Mesendoderm (in vitro differentiated cells): ENCODE measurements around the gene TMEM14A.
A peak's percentile ranks its signal among the peaks of the same experiment; 100 is the strongest.
"Not testable (repeated sequence)": the region's sequence is repeated elsewhere in the genome, so short reads cannot be mapped to it uniquely, and the experiment has no call there.

Experiments
- DNase-seq: peaks from one replicate; pipeline ENCODE4 v3.0.0; 2013
- H2AK5ac ChIP-seq: 2 replicates; pipeline ENCODE4 v1.6.1; 2013; ENCODE audit warnings: low read length, inconsistent platforms
- H2BK120ac ChIP-seq: 2 replicates; pipeline ENCODE4 v1.6.1; 2013; ENCODE audit warnings: low read depth, mild to moderate bottlenecking, low read length, moderate library complexity, mixed read lengths
- H2BK15ac ChIP-seq: replicated peaks from 2 replicates; pipeline ENCODE4 v1.6.1; 2013; ENCODE audit warnings: low read depth, mild to moderate bottlenecking, moderate library complexity
- H2BK5ac ChIP-seq: 2 replicates; pipeline ENCODE4 v1.6.1; 2013; ENCODE audit warnings: low read length, inconsistent platforms
- H3K18ac ChIP-seq: 2 replicates; pipeline ENCODE4 v1.6.1; 2013; ENCODE audit warnings: mild to moderate bottlenecking, low read length, mixed read lengths
- H3K23ac ChIP-seq: one replicate; pipeline ENCODE4 v1.6.1; 2013; ENCODE audit warnings: low read length
- H3K27ac ChIP-seq: 2 replicates; pipeline ENCODE4 v1.5.1; 2013; ENCODE audit warnings: low read depth, mild to moderate bottlenecking, inconsistent platforms, low read length, moderate library complexity
- H3K27me3 ChIP-seq: 2 replicates; pipeline ENCODE4 v1.6.1; 2013; ENCODE audit warnings: low read length, control low read depth, mild to moderate bottlenecking, inconsistent platforms; ENCODE audit not compliant: insufficient read depth, poor library complexity
- H3K36me3 ChIP-seq: 2 replicates; pipeline ENCODE4 v1.6.1; 2013; ENCODE audit warnings: low read length, inconsistent platforms; ENCODE audit not compliant: control insufficient read depth, insufficient read depth
- H3K4ac ChIP-seq: one replicate; pipeline ENCODE4 v1.6.1; 2013; ENCODE audit warnings: low read depth, mild to moderate bottlenecking, low read length, moderate library complexity
- H3K4me1 ChIP-seq: 2 replicates; pipeline ENCODE4 v1.6.1; 2013; ENCODE audit warnings: low read depth, low read length, inconsistent platforms; ENCODE audit not compliant: control insufficient read depth
- H3K4me2 ChIP-seq: 2 replicates; pipeline ENCODE4 v1.6.1; 2013; ENCODE audit warnings: low read length
- H3K4me3 ChIP-seq: 2 replicates; pipeline ENCODE4 v1.5.1; 2013; ENCODE audit warnings: mild to moderate bottlenecking, low read length
- H3K56ac ChIP-seq: one replicate; pipeline ENCODE4 v1.6.1; 2013; ENCODE audit warnings: low read length
- H3K79me1 ChIP-seq: 2 replicates; pipeline ENCODE4 v1.6.1; 2013; ENCODE audit warnings: low read length, inconsistent platforms
- H3K79me2 ChIP-seq: 2 replicates; pipeline ENCODE4 v1.6.1; 2013; ENCODE audit warnings: mild to moderate bottlenecking, low read length; ENCODE audit not compliant: control insufficient read depth, insufficient read depth
- H3K9ac ChIP-seq: 2 replicates; pipeline ENCODE4 v1.6.1; 2013; ENCODE audit warnings: low read length, inconsistent platforms
- H4K5ac ChIP-seq: one replicate; pipeline ENCODE4 v1.6.1; 2013; ENCODE audit warnings: low read length
- H4K8ac ChIP-seq: one replicate; pipeline ENCODE4 v1.6.1; 2013; ENCODE audit warnings: low read depth, mild to moderate bottlenecking, control low read depth, low read length, moderate library complexity
- WGBS: extraction: QIAGEN DNeasy Blood & Tissue Kit; methylation state at CpG from one replicate; pipeline ENCODE4 v1.1.7; 2013; ENCODE audit warnings: low lambda C conversion rate, missing lambda C conversion rate; ENCODE audit not compliant: insufficient coverage; ENCODE audit errors: extremely low coverage; 5-methylcytosine and 5-hydroxymethylcytosine counted together

The TMEM14A gene

DNA sequence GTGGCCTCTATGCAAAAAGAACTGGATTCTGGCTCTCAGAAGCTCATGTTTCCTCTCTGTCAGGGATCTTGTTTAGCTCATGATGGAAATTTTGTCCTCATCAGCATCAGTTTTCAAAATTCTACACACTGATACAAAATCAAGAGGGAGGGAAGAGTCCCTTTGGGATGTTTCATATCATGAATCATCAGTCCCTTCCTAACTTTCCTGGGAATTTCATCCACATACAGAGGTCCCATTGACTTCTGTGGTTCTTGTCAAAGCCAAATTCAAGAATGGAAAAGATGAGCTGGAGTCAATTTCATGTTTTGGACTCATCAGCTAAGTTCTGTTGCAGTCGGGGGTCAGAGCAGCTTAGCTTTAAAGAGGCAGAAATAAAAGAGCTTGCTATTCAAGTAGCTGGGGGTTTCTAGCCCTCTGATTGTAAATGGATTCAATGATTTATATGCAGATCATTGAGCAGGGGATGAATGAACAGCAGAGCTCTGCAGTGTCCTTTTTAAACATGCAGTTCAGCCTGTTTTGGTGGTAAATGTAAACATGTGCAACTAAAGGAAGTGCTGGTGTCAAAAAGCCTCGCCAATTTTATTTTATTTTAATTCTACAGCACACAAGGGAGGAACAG, 21.3 kb upstream of the TMEM14A start:
- H3K56ac ChIP-seq, result no peak overlapping the region
- H4K8ac ChIP-seq, result no peak overlapping the region
- no peaks in the 10 kb centered on the region for H3K4me1 ChIP-seq
- no peak overlapping the region for H3K4ac ChIP-seq
- no peak overlapping the region for H2BK120ac ChIP-seq
- no peak overlapping the region for H3K18ac ChIP-seq
- no peaks in the 10 kb centered on the region for H3K79me1 ChIP-seq
- H4K5ac ChIP-seq, result no peak overlapping the region
- H3K27me3 ChIP-seq, result no peaks in the 10 kb centered on the region
- no peaks in the 10 kb centered on the region for H3K36me3 ChIP-seq
- no peak overlapping the region for H2BK15ac ChIP-seq
- no peak overlapping the region for H3K4me3 ChIP-seq
- H2BK5ac ChIP-seq, result no peak overlapping the region
- H3K4me2 ChIP-seq, result no peak overlapping the region
- H3K9ac ChIP-seq, result no peak overlapping the region
- no CpG with 5 or more reads among the region's 2 CpGs for WGBS
- no peak overlapping the region for H3K23ac ChIP-seq
- DNase-seq, result no peak
- no peak overlapping the region for H2AK5ac ChIP-seq
- no peak overlapping the region for H3K27ac ChIP-seq
- H3K79me2 ChIP-seq, result no peaks in the 10 kb centered on the region

DNA sequence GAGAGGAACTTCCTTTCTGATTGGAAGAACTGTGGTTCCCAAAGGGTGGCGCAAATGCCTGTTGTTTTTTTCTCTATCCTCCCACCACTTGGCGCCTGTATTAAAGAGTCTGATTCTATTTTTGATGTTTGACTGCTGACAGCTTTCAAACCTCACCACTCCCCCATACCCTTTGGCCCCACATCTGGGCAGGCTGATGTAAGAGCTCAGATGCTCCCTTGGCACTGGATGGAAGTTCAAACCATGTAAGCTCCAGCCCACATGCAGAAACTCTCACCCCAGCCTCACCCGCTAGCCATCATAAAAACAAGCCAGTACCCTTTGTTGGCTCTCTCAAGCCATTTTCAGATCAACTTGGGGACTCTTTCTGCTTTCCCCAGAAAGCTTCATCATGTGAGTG, 20.0 kb upstream of the TMEM14A start:
- Histone ChIP-seq H3K27ac (no peak overlapping the region), H3K4ac (no peak overlapping the region), H2BK15ac (no peak overlapping the region), H3K4me2 (no peak overlapping the region), H2AK5ac (no peak overlapping the region), H3K36me3 (no peaks in the 10 kb centered on the region), H3K79me1 (no peaks in the 10 kb centered on the region), H3K9ac (no peak overlapping the region), H4K8ac (no peak overlapping the region), H4K5ac (peak overlapping the region; percentile 35), H2BK5ac (no peak overlapping the region), H3K27me3 (no peaks in the 10 kb centered on the region), H3K4me1 (no peaks in the 10 kb centered on the region), H3K4me3 (no peak overlapping the region), H2BK120ac (no peak overlapping the region), H3K18ac (no peak overlapping the region), H3K56ac (no peak overlapping the region), H3K79me2 (no peaks in the 10 kb centered on the region), H3K23ac (no peak overlapping the region)
- WGBS, result no CpG with 5 or more reads among the region's 3 CpGs
- DNase-seq, result no peak

DNA sequence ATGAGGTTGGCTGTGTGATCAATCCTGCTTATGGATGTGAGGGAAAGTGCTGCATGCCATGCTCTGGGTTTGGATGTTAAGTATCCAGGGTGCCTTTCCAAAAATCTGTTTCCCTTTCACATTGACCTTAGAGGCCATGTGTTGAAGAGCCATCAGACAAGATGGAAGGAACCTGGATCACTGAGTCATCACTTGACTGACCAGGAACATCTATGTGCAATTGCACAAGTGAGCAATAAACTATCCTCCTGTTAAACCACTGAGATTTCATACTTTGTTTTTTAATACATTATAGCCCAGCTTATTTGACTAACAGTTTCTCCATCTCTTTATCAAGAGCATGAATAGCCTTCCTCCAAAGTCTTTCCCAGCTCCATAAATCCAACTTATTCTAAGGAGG, 17.8 kb upstream of the TMEM14A start:
- no peak overlapping the region for H3K4me2 ChIP-seq
- no peaks in the 10 kb centered on the region for H3K36me3 ChIP-seq
- no peak overlapping the region for H3K18ac ChIP-seq
- H3K4ac ChIP-seq, result no peak overlapping the region
- no peak overlapping the region for H3K4me3 ChIP-seq
- DNase-seq, result no peak
- no peak overlapping the region for H2BK120ac ChIP-seq
- no peaks in the 10 kb centered on the region for H3K79me1 ChIP-seq
- no peaks in the 10 kb centered on the region for H3K27me3 ChIP-seq
- H3K56ac ChIP-seq, result no peak overlapping the region
- no peak overlapping the region for H2BK5ac ChIP-seq
- H2AK5ac ChIP-seq, result no peak overlapping the region
- H3K79me2 ChIP-seq, result no peaks in the 10 kb centered on the region
- no peak overlapping the region for H3K23ac ChIP-seq
- H3K9ac ChIP-seq, result no peak overlapping the region
- H4K5ac ChIP-seq, result no peak overlapping the region
- no peak overlapping the region for H2BK15ac ChIP-seq
- H3K27ac ChIP-seq, result no peak overlapping the region
- no peaks in the 10 kb centered on the region for H3K4me1 ChIP-seq
- no peak overlapping the region for H4K8ac ChIP-seq

DNA sequence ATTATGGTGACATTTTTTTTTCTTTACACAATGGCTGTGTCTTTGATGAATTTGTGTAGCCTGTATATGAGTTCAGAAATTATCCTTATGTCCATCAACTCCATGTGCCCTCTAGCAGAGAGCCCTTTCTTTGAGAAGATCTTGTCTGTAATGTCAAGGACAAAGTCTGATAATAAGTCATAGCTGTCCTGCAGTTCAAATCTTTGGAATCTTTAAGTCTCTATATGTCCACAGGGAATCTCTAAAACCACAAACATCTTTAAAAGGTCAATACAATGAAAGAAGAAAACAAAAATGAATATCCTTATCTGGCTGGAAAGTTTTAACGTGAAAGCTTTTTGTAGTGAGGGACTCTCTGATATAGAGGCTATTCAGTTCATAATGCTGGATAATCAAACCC, 16.9 kb upstream of the TMEM14A start:
- Histone ChIP-seq H3K56ac (no peak overlapping the region), H3K23ac (no peak overlapping the region), H2BK5ac (no peak overlapping the region), H2BK120ac (no peak overlapping the region), H2BK15ac (no peak overlapping the region), H3K79me1 (no peaks in the 10 kb centered on the region), H4K5ac (no peak overlapping the region), H3K9ac (no peak overlapping the region), H4K8ac (no peak overlapping the region), H3K4me3 (no peak overlapping the region), H3K4me1 (no peaks in the 10 kb centered on the region), H2AK5ac (no peak overlapping the region), H3K27me3 (no peaks in the 10 kb centered on the region), H3K36me3 (no peaks in the 10 kb centered on the region), H3K4ac (no peak overlapping the region), H3K4me2 (no peak overlapping the region), H3K18ac (no peak overlapping the region), H3K27ac (no peak overlapping the region), H3K79me2 (no peaks in the 10 kb centered on the region)
- DNase-seq, result no peak
- WGBS, result no CpG with 5 or more reads among the region's 1 CpG

DNA sequence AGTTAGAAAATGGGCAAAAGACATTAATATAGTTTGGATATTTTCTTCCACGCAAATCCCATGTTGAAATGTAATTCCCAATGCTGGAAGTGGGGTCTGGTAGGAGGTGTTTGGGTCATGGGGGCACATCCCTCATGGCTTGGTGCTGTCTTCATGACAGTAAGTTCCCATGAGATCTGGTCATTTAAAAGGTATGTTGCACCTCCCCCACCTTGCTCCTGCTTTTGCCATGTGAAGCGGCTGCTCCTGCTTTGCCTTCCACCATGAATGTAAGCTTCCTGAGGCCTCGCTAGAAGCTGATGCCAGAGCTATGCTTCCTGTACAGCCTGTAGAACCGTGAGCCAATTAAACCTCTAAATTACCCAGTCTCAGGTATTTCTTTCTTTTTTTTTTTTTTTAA, 16.3 kb upstream of the TMEM14A start:
- DNase-seq, result peak; percentile 41
- no peak overlapping the region for H3K23ac ChIP-seq
- no peaks in the 10 kb centered on the region for H3K79me1 ChIP-seq
- no peaks in the 10 kb centered on the region for H3K36me3 ChIP-seq
- no peak overlapping the region for H3K18ac ChIP-seq
- no peak overlapping the region for H2BK120ac ChIP-seq
- no peaks in the 10 kb centered on the region for H3K4me1 ChIP-seq
- no peak overlapping the region for H2BK15ac ChIP-seq
- H3K27me3 ChIP-seq, result no peaks in the 10 kb centered on the region
- WGBS, result no CpG with 5 or more reads among the region's 4 CpGs
- no peak overlapping the region for H3K9ac ChIP-seq
- no peak overlapping the region for H2BK5ac ChIP-seq
- H3K4ac ChIP-seq, result no peak overlapping the region
- no peak overlapping the region for H3K27ac ChIP-seq
- H4K8ac ChIP-seq, result no peak overlapping the region
- no peaks in the 10 kb centered on the region for H3K79me2 ChIP-seq
- no peak overlapping the region for H2AK5ac ChIP-seq
- no peak overlapping the region for H3K4me2 ChIP-seq
- no peak overlapping the region for H4K5ac ChIP-seq
- no peak overlapping the region for H3K4me3 ChIP-seq
- no peak overlapping the region for H3K56ac ChIP-seq

DNA sequence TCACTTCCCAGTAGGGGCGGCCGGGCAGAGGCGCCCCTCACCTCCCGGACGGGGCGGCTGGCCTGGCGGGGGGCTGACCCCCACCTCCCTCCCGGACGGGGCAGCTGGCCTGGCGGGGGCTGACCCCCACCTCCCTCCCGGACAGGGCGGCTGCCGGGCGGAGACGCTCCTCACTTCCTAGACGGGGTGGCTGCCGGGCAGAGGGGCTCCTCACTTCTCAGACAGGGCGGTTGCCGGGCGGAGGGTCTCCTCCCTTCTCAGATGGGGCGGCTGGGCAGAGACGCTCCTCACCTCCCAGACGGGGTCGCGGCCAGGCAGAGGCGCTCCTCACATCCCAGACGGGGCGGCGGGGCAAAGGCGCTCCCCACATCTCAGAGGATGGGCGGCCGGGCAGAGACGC, 15.0 kb upstream of the TMEM14A start:
- H3K4me1 ChIP-seq, DNase-seq, H3K36me3 ChIP-seq, H3K4me2 ChIP-seq, H3K27ac ChIP-seq, H3K79me2 ChIP-seq, H3K4ac ChIP-seq, H2BK5ac ChIP-seq, H4K8ac ChIP-seq, H3K9ac ChIP-seq, H3K56ac ChIP-seq, H4K5ac ChIP-seq, H2BK120ac ChIP-seq, H3K23ac ChIP-seq, H3K18ac ChIP-seq, H3K27me3 ChIP-seq, H2BK15ac ChIP-seq, H3K4me3 ChIP-seq, H3K79me1 ChIP-seq, H2AK5ac ChIP-seq: not testable (repeated sequence)
- no CpG with 5 or more reads among the region's 33 CpGs for WGBS
